Mucosa of descending colon (tissue), 3 donors: ENCODE results near the gene MYBBP1A. TPM values are rescaled to one million over a fixed set of nuclear protein-coding genes. Genes with fewer than 3 reads are reported as not detected.

Experiments used
- ATAC-seq: fragments of 200-7000 bp; cut with Tn5 transposase; one replicate; pipeline ENCODE4 v1.9.1; 2020; ENCODE audit warnings: mild to moderate bottlenecking, moderate library complexity
- DNase-seq, 3 donors: peaks; one replicate each; pipeline ENCODE4 v3.0.0-alpha.2; 2020
- H3K36me3 ChIP-seq: fragments of 200-600 bp; one replicate; pipeline ENCODE4 v1.8.0; 2021; ENCODE audit warnings: low read depth, mild to moderate bottlenecking
- H3K4me1 ChIP-seq: fragments of 200-600 bp; one replicate; pipeline ENCODE4 v1.8.0; 2021; ENCODE audit warnings: low read depth, mild to moderate bottlenecking
- H3K4me3 ChIP-seq: fragments of 200-600 bp; one replicate; pipeline ENCODE4 v1.8.0; 2021; ENCODE audit warnings: mild to moderate bottlenecking
- H3K9me3 ChIP-seq: fragments of 200-600 bp; one replicate; pipeline ENCODE4 v1.8.0; 2021; ENCODE audit warnings: mild to moderate bottlenecking
- CTCF ChIP-seq: fragments of 200-600 bp; IDR thresholded peaks from one replicate; pipeline ENCODE4 v1.8.0; 2022; ENCODE audit warnings: antibody characterized with exemption, mild to moderate bottlenecking
- intact Hi-C, 2 donors: fragments of 100-400 bp; cut with DNase I in 1 of 2; cut with micrococcal nuclease in 1 of 2; formaldehyde crosslinking; loops; one replicate each; pipeline versions ENCODE4 v1.11.0 to v1.11.1; 2022; cut with DNase I, micrococcal nuclease
- total RNA-seq, 3 donors: library from RNA; stranded (reverse); fragmentation: NEBNext Ultra II Directional in 2 of 3; extraction: Animal tissue kit (Norgen Biotek cat#: 25700) in 2 of 3; gene quantifications; one replicate each; pipeline versions ENCODE4 v1.2.1 to v1.2.4, GENCODE V29; 2021 to 2023
- donor health status: DM: no; HTN: no; CAD: no; lungs with moderate emphysema.
- donor health status: DM: no; HTN: no; CAD: no.
- donor health status: DM: no; HTN: yes; CAD: no.

MYBBP1A gene
- total RNA-seq, 3 donors from 2014 or later: 32.7 to 41.4 (median 36.7) TPM

- H3K4me1 ChIP-seq: peaks cover 23% of the 10 kb centered on the region
- ATAC-seq: peak; percentile 28
- no peak for TF ChIP-seq CTCF
- H3K36me3 ChIP-seq: no peaks in the 10 kb centered on the region
- H3K9me3 ChIP-seq: no peaks in the 10 kb centered on the region
- DNase-seq: no peak
- H3K4me3 ChIP-seq: no peak overlapping the region
- intact Hi-C loops: no loop called here
Measured at GRCh38 chr17:4534515-4534914, 20.7 kb downstream of the MYBBP1A start.

- Histone ChIP-seq H3K4me3 (no peak overlapping the region), H3K9me3 (no peaks in the 10 kb centered on the region), H3K4me1 (peaks cover 23% of the 10 kb centered on the region), H3K36me3 (no peaks in the 10 kb centered on the region)
- intact Hi-C loops: no loop called here
- no peak for TF ChIP-seq CTCF
- DNase-seq (peak in 1 of 3 donors; percentile 63), ATAC-seq (peak; percentile 63)
Measured at GRCh38 chr17:4533523-4534504, 21.4 kb downstream of the MYBBP1A start.

GRCh38 chr17:4532860-4533522, 22.2 kb downstream of the MYBBP1A start:
- ATAC-seq (no peak), DNase-seq (no peak)
- Histone ChIP-seq H3K36me3 (no peaks in the 10 kb centered on the region), H3K9me3 (no peaks in the 10 kb centered on the region), H3K4me3 (no peak overlapping the region), H3K4me1 (peaks cover 23% of the 10 kb centered on the region)
- TF ChIP-seq CTCF: no peak
- intact Hi-C loops: no loop called here

GRCh38 chr17:4531988-4532736, 23.0 kb downstream of the MYBBP1A start:
- no peak for TF ChIP-seq CTCF
- no peak overlapping the region for H3K4me3 ChIP-seq
- ATAC-seq (no peak), DNase-seq (no peak)
- H3K36me3 ChIP-seq: no peaks in the 10 kb centered on the region
- no peaks in the 10 kb centered on the region for H3K9me3 ChIP-seq
- H3K4me1 ChIP-seq: peaks cover 23% of the 10 kb centered on the region
- intact Hi-C loops: no loop called here

- ATAC-seq (no peak), DNase-seq (no peak)
- TF ChIP-seq CTCF: no peak
- Histone ChIP-seq H3K4me1 (peaks cover 14% of the 10 kb centered on the region), H3K4me3 (no peak overlapping the region), H3K36me3 (no peaks in the 10 kb centered on the region), H3K9me3 (no peaks in the 10 kb centered on the region)
- intact Hi-C loops: no loop called here
Measured at GRCh38 chr17:4530799-4531730, 24.1 kb downstream of the MYBBP1A start.
